GM21529 (cell line): ENCODE data around the gene ANKRD33B.
"Not testable (repeated sequence)": the region's sequence is repeated elsewhere in the genome, so short reads cannot be mapped to it uniquely, and the experiment has no call there.

Experiments used
- ATAC-seq: cut with Tn5 transposase; IDR thresholded peaks from one replicate; pipeline ENCODE4 v1.9.1; 2021; ENCODE audit not compliant: unreplicated experiment

Gene ANKRD33B

GRCh38 chr5:10591966-10592365 is 28.1 kb downstream of the ANKRD33B start:
- ATAC-seq: no peak

- ATAC-seq: peak; percentile 53
Observed at GRCh38 chr5:10592601-10593000, 28.7 kb downstream of the ANKRD33B start.

- ATAC-seq: no peak
Observed at GRCh38 chr5:10593531-10594181, 29.8 kb downstream of the ANKRD33B start.

- no peak for ATAC-seq
Observed at GRCh38 chr5:10594591-10595210, 30.8 kb downstream of the ANKRD33B start.

- ATAC-seq: no peak
Observed at GRCh38 chr5:10595293-10595671, 31.4 kb downstream of the ANKRD33B start.

- peak; percentile 36 for ATAC-seq
Observed at GRCh38 chr5:10595672-10596309, 31.9 kb downstream of the ANKRD33B start.

GRCh38 chr5:10596310-10596703 is 32.4 kb downstream of the ANKRD33B start:
- no peak for ATAC-seq

- ATAC-seq: no peak
Observed at GRCh38 chr5:10596886-10597451, 33.1 kb downstream of the ANKRD33B start.

- no peak for ATAC-seq
Observed at GRCh38 chr5:10599113-10599512, 35.2 kb downstream of the ANKRD33B start.

GRCh38 chr5:10599862-10600284 is 36.0 kb downstream of the ANKRD33B start:
- ATAC-seq: no peak

GRCh38 chr5:10600626-10601245 is 36.9 kb downstream of the ANKRD33B start:
- ATAC-seq: peak; percentile 80

- peak; percentile 42 for ATAC-seq
Observed at GRCh38 chr5:10601246-10602030, 37.6 kb downstream of the ANKRD33B start.

GRCh38 chr5:10602031-10602806 is 38.3 kb downstream of the ANKRD33B start:
- no peak for ATAC-seq

- no peak for ATAC-seq
Observed at GRCh38 chr5:10604975-10605374, 41.1 kb downstream of the ANKRD33B start.

- not testable (repeated sequence) for ATAC-seq
Observed at GRCh38 chr5:10606632-10607022, 42.8 kb downstream of the ANKRD33B start.

GRCh38 chr5:10607023-10607665 is 43.3 kb downstream of the ANKRD33B start:
- ATAC-seq: peak; percentile 83

GRCh38 chr5:10607666-10608073 is 43.8 kb downstream of the ANKRD33B start:
- peak; percentile 63 for ATAC-seq

- not testable (repeated sequence) for ATAC-seq
Observed at GRCh38 chr5:10608081-10608480, 44.2 kb downstream of the ANKRD33B start.

- no peak for ATAC-seq
Observed at GRCh38 chr5:10610058-10610457, 46.2 kb downstream of the ANKRD33B start.
